Measurements from ENCODE around the gene TFAP2B. TPM values are rescaled to one million over a fixed set of nuclear protein-coding genes. Genes with fewer than 3 reads are reported as not detected.
A peak's percentile ranks its signal among the peaks of the same experiment; 100 is the strongest.

TFAP2B gene
- total RNA-seq (0.05 TPM), polyA plus RNA-seq (0.18 TPM)
- long read RNA-seq, donor 1, result 0 reads
- long read RNA-seq, donor 2, result 0 reads
- long read RNA-seq, donor 3, result 0 reads
- long read RNA-seq, donor 4, result 0 reads
- long read RNA-seq, donor 5, partial matches to known transcripts, result 0 of 2 reads
- long read RNA-seq, donor 5, other reads (novel, unspliced or antisense), result 0 of 2 reads
- long read RNA-seq, donor 6, result 0 reads
- long read RNA-seq, donor 7, result 0 reads
- long read RNA-seq, donor 8, result 0 reads
- long read RNA-seq, donor 9, result 0 reads
- long read RNA-seq, donor 10, result 0 reads

DNA sequence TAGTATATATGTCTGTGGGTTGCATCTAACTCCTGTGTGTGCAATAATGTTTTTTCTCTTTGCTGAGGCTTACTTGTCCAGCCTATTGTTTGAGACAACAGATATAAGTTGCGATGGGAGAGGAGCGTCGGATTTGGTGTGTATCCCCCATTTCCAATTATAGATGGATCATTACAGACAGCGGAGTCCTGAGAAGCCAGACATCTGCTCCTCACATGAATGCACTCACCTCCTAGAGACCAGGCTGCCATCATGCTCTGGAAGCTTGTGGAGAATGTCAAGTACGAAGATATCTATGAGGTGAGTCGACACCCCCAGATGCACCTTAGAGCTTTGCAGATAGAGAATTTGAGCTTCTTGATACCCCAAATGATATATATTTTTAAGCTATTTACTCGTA, at the start of gene TFAP2B:
Gene TFAP2B, plus strand, starts transcription at position 199 of the 400 bp plus-strand sequence. Its CDS starts 21 bp downstream, at position 220.
- no peaks in the 10 kb centered on the region for H3K9me3 ChIP-seq (ENCODE audit: control insufficient read depth in 2 of 2, insufficient read depth in 1 of 2, low read length in 1 of 2)
- DNase-seq (ENCODE audit: low read depth in 6 of 9, low spot score in 9 of 9), result no peak
- 12% methylated on average over 7 of the region's 7 CpGs for WGBS
- no peaks in the 10 kb centered on the region for H3K36me3 ChIP-seq (ENCODE audit: control insufficient read depth in 2 of 2, insufficient read depth in 2 of 2, low read length in 1 of 2)
- H3K27me3 ChIP-seq (ENCODE audit: control insufficient read depth in 2 of 2, insufficient read depth in 1 of 2, low read length in 1 of 2), result peaks cover 41 to 78% of the 10 kb centered on the region in 2 donors
- H3K27ac ChIP-seq (ENCODE audit: low read depth in 1 of 2, low read length in 1 of 2), result no peak within 1 kb of the TSS
- no peak within 1 kb of the TSS for H3K4me3 ChIP-seq (ENCODE audit: low read length in 2 of 2)
- no peaks in the 10 kb centered on the region for H3K4me1 ChIP-seq (ENCODE audit: control insufficient read depth in 2 of 2, insufficient read depth in 2 of 2, low read length in 2 of 2)

DNA sequence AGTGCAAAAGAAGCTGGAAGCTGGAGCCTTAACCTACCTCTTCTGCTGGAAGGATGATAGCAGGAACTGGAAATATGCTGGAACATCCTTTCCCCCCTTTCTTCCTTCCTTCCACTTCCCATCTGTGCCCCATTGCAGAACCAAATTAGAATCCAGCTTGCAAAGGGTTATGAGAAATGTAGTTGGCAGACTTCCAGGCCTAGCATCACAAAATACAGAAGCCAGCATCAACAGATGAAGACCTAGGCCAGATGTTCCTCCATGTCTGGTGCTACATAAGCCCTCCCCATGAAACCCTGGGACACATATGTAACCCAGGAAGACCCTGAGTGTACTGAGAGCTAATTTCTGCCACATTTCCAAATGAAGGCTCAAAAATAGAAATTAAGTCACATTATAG, 40.0 kb upstream of the TFAP2B start:
- H3K9me3 ChIP-seq (ENCODE audit: control insufficient read depth in 2 of 2, insufficient read depth in 1 of 2, low read length in 1 of 2), result no peaks in the 10 kb centered on the region
- H3K27ac ChIP-seq (ENCODE audit: low read depth in 1 of 2, low read length in 1 of 2), result no peak overlapping the region
- DNase-seq (ENCODE audit: low read depth in 6 of 9, low spot score in 9 of 9), result no peak
- no peaks in the 10 kb centered on the region for H3K36me3 ChIP-seq (ENCODE audit: control insufficient read depth in 2 of 2, insufficient read depth in 2 of 2, low read length in 1 of 2)
- no peaks in the 10 kb centered on the region for H3K4me1 ChIP-seq (ENCODE audit: control insufficient read depth in 2 of 2, insufficient read depth in 2 of 2, low read length in 2 of 2)
- H3K4me3 ChIP-seq (ENCODE audit: low read length in 2 of 2), result no peak overlapping the region
- H3K27me3 ChIP-seq (ENCODE audit: control insufficient read depth in 2 of 2, insufficient read depth in 1 of 2, low read length in 1 of 2), result no peaks in the 10 kb centered on the region

DNA sequence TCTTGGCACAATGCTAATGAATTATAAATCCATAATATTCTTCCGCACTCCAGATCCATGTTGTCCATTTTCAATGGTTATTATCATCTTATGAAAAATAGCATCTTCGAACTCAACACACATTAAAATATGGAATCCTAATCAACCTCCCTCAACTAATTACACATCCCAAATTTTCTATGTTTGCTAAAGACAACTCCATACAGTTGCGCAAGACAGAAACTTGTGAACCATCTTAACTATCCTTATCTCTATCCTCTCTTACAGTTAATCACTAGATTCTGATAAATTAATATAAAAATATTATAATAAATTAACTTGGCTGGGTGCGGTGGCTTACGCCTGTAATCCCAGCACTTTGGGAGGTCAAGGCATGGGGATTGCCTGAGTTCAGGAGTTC, 38.3 kb upstream of the TFAP2B start:
- Histone ChIP-seq H3K4me1 (ENCODE audit: control insufficient read depth in 2 of 2, insufficient read depth in 2 of 2, low read length in 2 of 2) (no peaks in the 10 kb centered on the region), H3K4me3 (ENCODE audit: low read length in 2 of 2) (no peak overlapping the region), H3K36me3 (ENCODE audit: control insufficient read depth in 2 of 2, insufficient read depth in 2 of 2, low read length in 1 of 2) (no peaks in the 10 kb centered on the region), H3K9me3 (ENCODE audit: control insufficient read depth in 2 of 2, insufficient read depth in 1 of 2, low read length in 1 of 2) (no peaks in the 10 kb centered on the region), H3K27ac (ENCODE audit: low read depth in 1 of 2, low read length in 1 of 2) (no peak overlapping the region), H3K27me3 (ENCODE audit: control insufficient read depth in 2 of 2, insufficient read depth in 1 of 2, low read length in 1 of 2) (no peaks in the 10 kb centered on the region)
- 97% methylated on average over 5 of the region's 5 CpGs for WGBS
- no peak for DNase-seq (ENCODE audit: low read depth in 6 of 9, low spot score in 9 of 9)

DNA sequence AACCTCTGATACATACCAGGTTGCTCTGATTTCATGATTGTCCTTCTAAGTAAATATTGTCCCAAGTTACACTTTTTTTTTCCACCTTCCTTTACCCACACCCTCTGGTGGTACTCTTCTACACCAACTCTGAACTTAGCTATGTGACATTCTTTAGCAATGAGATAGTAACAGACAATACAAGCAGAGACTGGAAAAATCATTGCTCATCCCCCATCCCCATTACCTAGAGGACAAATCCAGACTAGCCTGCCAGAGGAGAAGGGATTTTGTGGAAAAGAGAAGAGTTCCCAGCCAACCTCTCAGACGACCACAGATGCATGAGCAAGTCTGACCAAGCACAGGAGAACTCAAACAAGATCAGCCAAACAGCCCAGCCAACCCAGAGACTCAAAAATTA, 32.8 kb upstream of the TFAP2B start:
- H3K27me3 ChIP-seq (ENCODE audit: control insufficient read depth in 2 of 2, insufficient read depth in 1 of 2, low read length in 1 of 2), result no peaks in the 10 kb centered on the region
- no peaks in the 10 kb centered on the region for H3K36me3 ChIP-seq (ENCODE audit: control insufficient read depth in 2 of 2, insufficient read depth in 2 of 2, low read length in 1 of 2)
- H3K9me3 ChIP-seq (ENCODE audit: control insufficient read depth in 2 of 2, insufficient read depth in 1 of 2, low read length in 1 of 2), result no peaks in the 10 kb centered on the region
- H3K4me1 ChIP-seq (ENCODE audit: control insufficient read depth in 2 of 2, insufficient read depth in 2 of 2, low read length in 2 of 2), result no peaks in the 10 kb centered on the region
- H3K4me3 ChIP-seq (ENCODE audit: low read length in 2 of 2), result no peak overlapping the region
- WGBS, result 57% methylated on average over 1 of the region's 1 CpG
- H3K27ac ChIP-seq (ENCODE audit: low read depth in 1 of 2, low read length in 1 of 2), result no peak overlapping the region
- no peak for DNase-seq (ENCODE audit: low read depth in 6 of 9, low spot score in 9 of 9)

DNA sequence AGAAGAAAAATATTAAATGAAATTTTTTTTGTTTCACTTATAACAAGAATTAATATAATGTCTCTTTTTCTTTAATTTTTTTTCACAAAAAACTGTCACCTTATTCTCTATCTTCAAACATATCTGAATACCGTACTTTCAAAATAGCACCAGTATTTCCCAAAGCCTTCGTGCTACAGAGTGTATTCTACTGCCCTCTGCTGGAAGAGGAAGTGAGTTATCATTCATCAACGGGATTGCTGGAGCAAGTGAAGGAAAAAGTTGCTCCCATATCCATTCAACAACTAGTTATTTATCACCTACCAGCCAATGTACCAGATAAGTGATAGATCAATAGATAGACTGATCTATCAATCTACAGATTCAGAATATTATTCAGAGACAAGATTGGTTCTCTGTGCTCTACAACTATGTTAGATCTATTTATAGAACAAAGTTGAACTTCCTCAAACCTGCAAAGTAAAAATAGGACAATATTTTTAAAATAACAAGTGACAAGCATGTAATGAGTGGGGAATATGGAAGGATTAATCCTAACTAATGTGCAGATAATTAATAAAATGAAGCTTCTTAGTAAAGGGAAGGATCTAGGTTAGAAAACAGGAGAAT, 26.7 kb upstream of the TFAP2B start:
- 3% methylated on average over 3 of the region's 3 CpGs for WGBS
- Histone ChIP-seq H3K27ac (ENCODE audit: low read depth in 1 of 2, low read length in 1 of 2) (no peak overlapping the region), H3K4me3 (ENCODE audit: low read length in 2 of 2) (no peak overlapping the region), H3K27me3 (ENCODE audit: control insufficient read depth in 2 of 2, insufficient read depth in 1 of 2, low read length in 1 of 2) (no peaks in the 10 kb centered on the region), H3K4me1 (ENCODE audit: control insufficient read depth in 2 of 2, insufficient read depth in 2 of 2, low read length in 2 of 2) (no peaks in the 10 kb centered on the region), H3K36me3 (ENCODE audit: control insufficient read depth in 2 of 2, insufficient read depth in 2 of 2, low read length in 1 of 2) (no peaks in the 10 kb centered on the region), H3K9me3 (ENCODE audit: control insufficient read depth in 2 of 2, insufficient read depth in 1 of 2, low read length in 1 of 2) (no peaks in the 10 kb centered on the region)
- DNase-seq (ENCODE audit: low read depth in 6 of 9, low spot score in 9 of 9), result peak in 4 of 9 donors; percentile 6 to 37 (median 14)

DNA sequence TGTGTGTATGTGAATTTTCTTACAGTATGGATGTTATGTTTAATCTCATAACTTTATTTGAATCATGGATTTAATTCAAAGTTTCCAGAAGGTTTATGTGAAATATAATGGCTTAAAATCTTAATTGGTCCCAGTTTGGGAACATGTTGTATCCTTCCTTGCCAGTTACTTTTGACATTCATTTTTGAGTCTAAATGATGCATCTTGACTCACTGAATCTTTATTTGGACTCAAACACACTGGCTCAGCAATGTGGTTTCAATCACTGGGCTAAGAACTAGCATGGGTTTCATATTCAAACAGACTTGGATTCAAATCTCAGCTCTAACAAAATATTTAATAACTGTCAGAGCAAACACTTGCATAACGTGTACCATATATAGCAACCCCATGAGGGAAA, 25.9 kb upstream of the TFAP2B start:
- H3K9me3 ChIP-seq (ENCODE audit: control insufficient read depth in 2 of 2, insufficient read depth in 1 of 2, low read length in 1 of 2), result no peaks in the 10 kb centered on the region
- H3K27ac ChIP-seq (ENCODE audit: low read depth in 1 of 2, low read length in 1 of 2), result no peak overlapping the region
- WGBS, result 84% methylated on average over 1 of the region's 1 CpG
- no peaks in the 10 kb centered on the region for H3K4me1 ChIP-seq (ENCODE audit: control insufficient read depth in 2 of 2, insufficient read depth in 2 of 2, low read length in 2 of 2)
- H3K4me3 ChIP-seq (ENCODE audit: low read length in 2 of 2), result no peak overlapping the region
- no peaks in the 10 kb centered on the region for H3K27me3 ChIP-seq (ENCODE audit: control insufficient read depth in 2 of 2, insufficient read depth in 1 of 2, low read length in 1 of 2)
- DNase-seq (ENCODE audit: low read depth in 6 of 9, low spot score in 9 of 9), result no peak
- H3K36me3 ChIP-seq (ENCODE audit: control insufficient read depth in 2 of 2, insufficient read depth in 2 of 2, low read length in 1 of 2), result no peaks in the 10 kb centered on the region

DNA sequence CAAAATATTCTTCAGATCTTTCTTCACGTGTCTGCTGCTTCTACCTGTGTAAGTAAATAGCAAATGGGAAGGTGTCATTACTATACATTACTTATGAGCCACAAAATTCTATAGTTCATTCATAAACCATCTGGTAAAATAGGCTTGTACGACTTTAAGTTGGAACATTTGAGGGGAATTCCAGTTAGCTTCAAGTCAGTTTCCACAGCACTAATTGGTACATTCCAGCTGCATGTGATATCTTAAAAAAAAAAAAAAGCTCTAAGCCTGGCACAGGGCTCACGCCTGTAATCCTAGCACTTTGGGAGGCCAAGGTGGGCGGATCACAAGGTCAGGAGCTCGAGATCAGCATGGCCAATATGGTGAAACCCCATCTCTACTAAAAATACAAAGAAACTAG, 23.1 kb upstream of the TFAP2B start:
- Histone ChIP-seq H3K27ac (ENCODE audit: low read depth in 1 of 2, low read length in 1 of 2) (no peak overlapping the region), H3K27me3 (ENCODE audit: control insufficient read depth in 2 of 2, insufficient read depth in 1 of 2, low read length in 1 of 2) (no peaks in the 10 kb centered on the region), H3K4me1 (ENCODE audit: control insufficient read depth in 2 of 2, insufficient read depth in 2 of 2, low read length in 2 of 2) (no peaks in the 10 kb centered on the region), H3K4me3 (ENCODE audit: low read length in 2 of 2) (no peak overlapping the region), H3K9me3 (ENCODE audit: control insufficient read depth in 2 of 2, insufficient read depth in 1 of 2, low read length in 1 of 2) (no peaks in the 10 kb centered on the region), H3K36me3 (ENCODE audit: control insufficient read depth in 2 of 2, insufficient read depth in 2 of 2, low read length in 1 of 2) (no peaks in the 10 kb centered on the region)
- DNase-seq (ENCODE audit: low read depth in 6 of 9, low spot score in 9 of 9), result no peak
- WGBS, result 71% methylated on average over 5 of the region's 5 CpGs

DNA sequence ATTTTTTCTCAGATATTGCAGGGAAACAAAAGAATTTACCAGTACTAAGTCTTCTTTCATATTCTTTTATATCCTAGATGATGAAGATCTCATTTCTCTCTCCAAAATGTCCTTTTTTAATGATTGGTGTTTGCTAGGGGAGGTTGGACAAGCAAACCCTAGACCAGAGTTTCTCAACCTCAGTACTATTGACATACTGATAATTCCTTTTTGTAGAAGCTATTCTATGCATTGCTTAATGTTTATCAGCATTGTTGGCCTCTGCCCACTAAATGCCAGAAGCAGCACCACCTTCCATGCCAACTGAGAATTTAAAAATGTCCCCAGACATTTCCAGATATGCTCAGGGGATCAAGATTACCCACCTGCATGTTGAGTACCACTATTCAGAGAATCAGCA, 14.4 kb upstream of the TFAP2B start:
- Histone ChIP-seq H3K27me3 (ENCODE audit: control insufficient read depth in 2 of 2, insufficient read depth in 1 of 2, low read length in 1 of 2) (no peaks in the 10 kb centered on the region), H3K27ac (ENCODE audit: low read depth in 1 of 2, low read length in 1 of 2) (no peak overlapping the region), H3K4me1 (ENCODE audit: control insufficient read depth in 2 of 2, insufficient read depth in 2 of 2, low read length in 2 of 2) (no peaks in the 10 kb centered on the region), H3K9me3 (ENCODE audit: control insufficient read depth in 2 of 2, insufficient read depth in 1 of 2, low read length in 1 of 2) (no peaks in the 10 kb centered on the region), H3K4me3 (ENCODE audit: low read length in 2 of 2) (no peak overlapping the region), H3K36me3 (ENCODE audit: control insufficient read depth in 2 of 2, insufficient read depth in 2 of 2, low read length in 1 of 2) (no peaks in the 10 kb centered on the region)
- no peak for DNase-seq (ENCODE audit: low read depth in 6 of 9, low spot score in 9 of 9)

DNA sequence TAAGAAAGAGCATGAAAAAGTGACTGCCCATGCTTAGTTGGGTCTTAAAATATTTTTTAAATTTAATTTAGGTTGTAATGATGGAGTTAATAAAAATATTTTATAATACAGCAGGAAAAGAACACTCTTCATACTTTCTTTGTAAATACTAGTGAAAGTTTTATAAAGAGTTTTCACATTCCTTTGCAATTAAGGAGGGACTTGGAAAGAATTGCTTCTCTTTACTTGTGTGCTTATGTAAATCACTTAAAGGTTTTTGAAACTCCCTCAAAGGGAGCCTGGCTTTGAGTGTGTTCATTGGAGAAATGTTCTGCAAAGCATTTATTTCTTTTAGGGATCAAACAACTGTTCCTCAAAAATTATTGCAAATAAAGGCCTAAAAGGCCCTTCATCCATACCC, 11.6 kb upstream of the TFAP2B start:
- H3K27me3 ChIP-seq (ENCODE audit: control insufficient read depth in 2 of 2, insufficient read depth in 1 of 2, low read length in 1 of 2), result no peaks in the 10 kb centered on the region
- no peak for DNase-seq (ENCODE audit: low read depth in 6 of 9, low spot score in 9 of 9)
- no peak overlapping the region for H3K4me3 ChIP-seq (ENCODE audit: low read length in 2 of 2)
- no peak overlapping the region for H3K27ac ChIP-seq (ENCODE audit: low read depth in 1 of 2, low read length in 1 of 2)
- H3K9me3 ChIP-seq (ENCODE audit: control insufficient read depth in 2 of 2, insufficient read depth in 1 of 2, low read length in 1 of 2), result no peaks in the 10 kb centered on the region
- no peaks in the 10 kb centered on the region for H3K4me1 ChIP-seq (ENCODE audit: control insufficient read depth in 2 of 2, insufficient read depth in 2 of 2, low read length in 2 of 2)
- no peaks in the 10 kb centered on the region for H3K36me3 ChIP-seq (ENCODE audit: control insufficient read depth in 2 of 2, insufficient read depth in 2 of 2, low read length in 1 of 2)

Data from thymus (tissue), 14 donors.